Nephron (organoid): ENCODE data around the gene CFAP100.

Experiments used
- H3K27ac Mint-ChIP-seq, 3 experiments: 2 replicates each; pipeline ENCODE4 v1.8.0; 2020; ENCODE audit warnings: mixed read lengths in 3 of 3, mild to moderate bottlenecking in 2 of 3, moderate library complexity in 1 of 3
- H3K27me3 Mint-ChIP-seq: 2 replicates; pipeline ENCODE4 v1.8.0; 2021; ENCODE audit warnings: low read depth, mild to moderate bottlenecking, moderate library complexity, mixed read lengths
- H3K36me3 Mint-ChIP-seq: 2 replicates; pipeline ENCODE4 v1.8.0; 2020; ENCODE audit warnings: low read depth, mixed read lengths
- H3K4me1 Mint-ChIP-seq: 2 replicates; pipeline ENCODE4 v1.8.0; 2020; ENCODE audit warnings: mixed read lengths
- H3K4me3 Mint-ChIP-seq, 3 experiments: 2 replicates each; pipeline ENCODE4 v1.8.0; 2020; ENCODE audit warnings: mild to moderate bottlenecking in 3 of 3, mixed read lengths in 3 of 3, moderate library complexity in 2 of 3
- H3K9me3 Mint-ChIP-seq: 2 replicates; pipeline ENCODE4 v1.8.0; 2020; ENCODE audit warnings: mixed read lengths
- TF ChIP-seq, protein P1 (sequence below), 3 experiments: fragments of 200-600 bp; sonication (generic); IDR thresholded peaks; one replicate each; pipeline ENCODE4 v1.5.0; 2021; ENCODE audit warnings: antibody characterized with exemption in 3 of 3; ENCODE audit not compliant: unreplicated experiment in 3 of 3

Gene CFAP100

DNA sequence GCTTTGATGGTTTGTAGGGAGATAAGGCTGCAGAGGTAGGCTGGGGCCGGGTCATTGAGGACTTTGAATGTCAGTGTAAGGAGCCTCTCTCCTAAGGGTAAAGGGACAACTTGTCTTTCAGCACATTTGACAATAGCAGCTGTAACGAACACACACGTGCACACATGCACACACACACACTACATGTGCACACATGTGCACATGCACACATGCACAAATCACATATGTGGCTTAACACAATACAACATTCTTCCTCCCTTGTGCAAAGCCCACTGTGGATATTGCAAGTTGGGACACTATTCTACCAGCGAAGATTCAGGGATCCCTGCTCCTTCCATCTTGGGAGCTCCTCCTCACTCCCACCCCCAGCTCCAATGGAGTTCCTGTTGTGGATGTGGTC is 1.1 kb upstream of the CFAP100 start:
- Mint-ChIP-seq H3K4me3 (no peak overlapping the region), H3K4me1 (no peaks in the 10 kb centered on the region), H3K36me3 (no peaks in the 10 kb centered on the region), H3K9me3 (no peaks in the 10 kb centered on the region), H3K27ac (no peak overlapping the region), H3K27me3 (peaks cover 68% of the 10 kb centered on the region)
- TF ChIP-seq, protein P1, sequence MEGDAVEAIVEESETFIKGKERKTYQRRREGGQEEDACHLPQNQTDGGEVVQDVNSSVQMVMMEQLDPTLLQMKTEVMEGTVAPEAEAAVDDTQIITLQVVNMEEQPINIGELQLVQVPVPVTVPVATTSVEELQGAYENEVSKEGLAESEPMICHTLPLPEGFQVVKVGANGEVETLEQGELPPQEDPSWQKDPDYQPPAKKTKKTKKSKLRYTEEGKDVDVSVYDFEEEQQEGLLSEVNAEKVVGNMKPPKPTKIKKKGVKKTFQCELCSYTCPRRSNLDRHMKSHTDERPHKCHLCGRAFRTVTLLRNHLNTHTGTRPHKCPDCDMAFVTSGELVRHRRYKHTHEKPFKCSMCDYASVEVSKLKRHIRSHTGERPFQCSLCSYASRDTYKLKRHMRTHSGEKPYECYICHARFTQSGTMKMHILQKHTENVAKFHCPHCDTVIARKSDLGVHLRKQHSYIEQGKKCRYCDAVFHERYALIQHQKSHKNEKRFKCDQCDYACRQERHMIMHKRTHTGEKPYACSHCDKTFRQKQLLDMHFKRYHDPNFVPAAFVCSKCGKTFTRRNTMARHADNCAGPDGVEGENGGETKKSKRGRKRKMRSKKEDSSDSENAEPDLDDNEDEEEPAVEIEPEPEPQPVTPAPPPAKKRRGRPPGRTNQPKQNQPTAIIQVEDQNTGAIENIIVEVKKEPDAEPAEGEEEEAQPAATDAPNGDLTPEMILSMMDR (IDR thresholded peaks at IDR 0.05; ENCODE audit: unreplicated experiment in 3 of 3): no peak

- no peaks in the 10 kb centered on the region for H3K36me3 Mint-ChIP-seq
- TF ChIP-seq, protein P1 (IDR thresholded peaks at IDR 0.05; ENCODE audit: unreplicated experiment in 3 of 3): peak in 1 of 3 experiments; percentile 13
- H3K27me3 Mint-ChIP-seq: peaks cover 62% of the 10 kb centered on the region
- no peaks in the 10 kb centered on the region for H3K4me1 Mint-ChIP-seq
- H3K4me3 Mint-ChIP-seq: peak overlapping the region in 2 of 3 experiments; percentile 45 to 58
- no peak overlapping the region for H3K27ac Mint-ChIP-seq
- no peaks in the 10 kb centered on the region for H3K9me3 Mint-ChIP-seq
Observed at GRCh38 chr3:126394977-126395321, 240 bp downstream of the CFAP100 start.

DNA sequence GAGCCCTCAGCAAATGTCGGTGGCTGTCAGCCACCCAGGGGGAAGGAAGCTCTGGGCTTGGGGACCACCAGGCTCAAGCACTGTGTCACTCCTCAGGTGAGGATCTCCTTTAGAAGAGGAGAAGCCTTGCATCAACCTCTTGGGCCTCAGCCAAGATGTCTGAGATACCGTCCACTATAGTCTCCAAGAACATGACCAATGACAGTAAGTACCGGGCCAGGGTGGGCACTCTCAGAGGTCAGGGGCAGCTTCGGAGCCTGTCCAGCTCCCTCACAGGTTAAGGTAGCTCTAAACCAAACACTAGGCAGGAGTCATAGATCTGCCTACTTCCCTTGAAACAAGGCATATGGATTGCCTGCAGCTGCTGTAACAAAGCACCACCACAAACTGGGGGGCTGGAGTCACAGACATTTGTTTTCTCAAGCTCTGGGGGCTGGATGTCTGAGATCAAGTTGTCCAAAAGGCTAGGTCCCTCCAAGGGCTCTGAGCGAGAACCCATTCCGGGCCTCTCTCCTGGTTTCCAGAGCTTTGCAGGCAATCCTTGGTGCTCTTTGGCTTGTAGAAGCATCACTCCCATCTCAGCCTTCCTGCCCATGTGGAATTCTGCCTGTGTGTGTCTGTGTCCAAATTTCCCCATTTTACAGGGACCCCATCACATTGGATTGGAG is 1.3 kb downstream of the CFAP100 start:
- no peaks in the 10 kb centered on the region for H3K9me3 Mint-ChIP-seq
- no peaks in the 10 kb centered on the region for H3K36me3 Mint-ChIP-seq
- H3K27me3 Mint-ChIP-seq: peaks cover 56% of the 10 kb centered on the region
- TF ChIP-seq, protein P1 (IDR thresholded peaks at IDR 0.05; ENCODE audit: unreplicated experiment in 3 of 3): no peak
- H3K4me3 Mint-ChIP-seq: no peak overlapping the region
- H3K4me1 Mint-ChIP-seq: no peaks in the 10 kb centered on the region
- H3K27ac Mint-ChIP-seq: no peak overlapping the region

- no peak overlapping the region for H3K4me3 Mint-ChIP-seq
- H3K27ac Mint-ChIP-seq: no peak overlapping the region
- H3K27me3 Mint-ChIP-seq: peaks cover 51% of the 10 kb centered on the region
- H3K36me3 Mint-ChIP-seq: no peaks in the 10 kb centered on the region
- no peaks in the 10 kb centered on the region for H3K4me1 Mint-ChIP-seq
- no peaks in the 10 kb centered on the region for H3K9me3 Mint-ChIP-seq
- TF ChIP-seq, protein P1 (IDR thresholded peaks at IDR 0.05; ENCODE audit: unreplicated experiment in 3 of 3): no peak
Observed at GRCh38 chr3:126396536-126396935, 1.8 kb downstream of the CFAP100 start.

GRCh38 chr3:126397610-126398422 is 3.1 kb downstream of the CFAP100 start:
- no peaks in the 10 kb centered on the region for H3K4me1 Mint-ChIP-seq
- no peaks in the 10 kb centered on the region for H3K36me3 Mint-ChIP-seq
- TF ChIP-seq, protein P1 (IDR thresholded peaks at IDR 0.05; ENCODE audit: unreplicated experiment in 3 of 3): no peak
- H3K9me3 Mint-ChIP-seq: no peaks in the 10 kb centered on the region
- H3K27me3 Mint-ChIP-seq: peaks cover 45% of the 10 kb centered on the region
- no peak overlapping the region for H3K4me3 Mint-ChIP-seq
- H3K27ac Mint-ChIP-seq: no peak overlapping the region
